CD14-positive monocyte (primary cell): ENCODE data around the gene ZNF555. TPM values are rescaled to one million over a fixed set of nuclear protein-coding genes. Genes with fewer than 3 reads are reported as not detected.
A peak's percentile ranks its signal among the peaks of the same experiment; 100 is the strongest.

Experiments used
- DNase-seq, 3 donors: peaks; one replicate each; pipeline ENCODE4 v3.0.0-alpha.2; 2011 to 2022
- H2AFZ ChIP-seq: 2 replicates; pipeline ENCODE4 v1.6.0; 2012; ENCODE audit warnings: mild to moderate bottlenecking, low read depth, low read length, inconsistent platforms; ENCODE audit not compliant: insufficient read depth, poor library complexity, severe bottlenecking
- H3K27ac ChIP-seq, 2 donors: 1 replicate in 1 of 2; 2 replicates in 1 of 2; pipeline ENCODE4 v1.5.1; 2012 to 2013; ENCODE audit warnings: low read length in 2 of 2, control low read depth in 1 of 2, inconsistent platforms in 1 of 2, low read depth in 1 of 2, mild to moderate bottlenecking in 1 of 2
- H3K27me3 ChIP-seq, 2 donors: one replicate each; pipeline versions ENCODE4 v1.6.0 to v1.6.1; 2011 to 2013; ENCODE audit warnings: low read length in 2 of 2; ENCODE audit not compliant: control insufficient read depth in 2 of 2, insufficient read depth in 2 of 2
- H3K36me3 ChIP-seq, 2 donors: replicated peaks in 1 of 2; 1 replicate in 1 of 2; 2 replicates in 1 of 2; pipeline versions ENCODE4 v1.5.1 to v1.6.1; 2012 to 2013; ENCODE audit warnings: low read length in 2 of 2, control low read depth in 1 of 2, inconsistent platforms in 1 of 2, mild to moderate bottlenecking in 1 of 2; ENCODE audit not compliant: insufficient read depth in 2 of 2, control insufficient read depth in 1 of 2
- H3K4me1 ChIP-seq, 2 donors: 1 replicate in 1 of 2; 2 replicates in 1 of 2; pipeline versions ENCODE4 v1.5.1 to v1.6.1; 2012 to 2013; ENCODE audit warnings: low read length in 2 of 2, control low read depth in 1 of 2, inconsistent platforms in 1 of 2, mild to moderate bottlenecking in 1 of 2, moderate library complexity in 1 of 2; ENCODE audit not compliant: insufficient read depth in 2 of 2, control insufficient read depth in 1 of 2
- H3K4me2 ChIP-seq: replicated peaks from 2 replicates; pipeline ENCODE3; 2012; ENCODE audit warnings: low read length, moderate library complexity, mild to moderate bottlenecking; ENCODE audit not compliant: poor library complexity, severe bottlenecking; ENCODE audit errors: extremely low read depth
- H3K4me3 ChIP-seq, 3 experiments: fragments of 200-600 bp in 1 of 3; sonication (generic) in 1 of 3; replicated peaks in 1 of 3; 1 replicate in 2 of 3; 2 replicates in 1 of 3; pipeline ENCODE4 v1.5.1; 2011 to 2013; ENCODE audit warnings: low read length in 3 of 3, mild to moderate bottlenecking in 3 of 3, control low read depth in 2 of 3, low read depth in 2 of 3, inconsistent platforms in 1 of 3, moderate library complexity in 1 of 3
- H3K79me2 ChIP-seq: 2 replicates; pipeline ENCODE4 v1.6.0; 2012; ENCODE audit warnings: mild to moderate bottlenecking, control low read depth, inconsistent platforms, low read length, moderate library complexity; ENCODE audit not compliant: insufficient read depth
- H3K9ac ChIP-seq: 2 replicates; pipeline ENCODE4 v1.6.0; 2017; ENCODE audit warnings: low read length, mild to moderate bottlenecking; ENCODE audit not compliant: insufficient read depth, poor library complexity, severe bottlenecking
- H3K9me3 ChIP-seq, 2 donors: replicated peaks in 1 of 2; 1 replicate in 1 of 2; 2 replicates in 1 of 2; pipeline versions ENCODE4 v1.5.1 to v1.6.1; 2012 to 2013; ENCODE audit warnings: low read length in 2 of 2, control low read depth in 1 of 2; ENCODE audit not compliant: control insufficient read depth in 1 of 2, insufficient read depth in 1 of 2
- H4K20me1 ChIP-seq: 2 replicates; pipeline ENCODE4 v1.6.0; 2012; ENCODE audit warnings: mild to moderate bottlenecking, low read length, control low read depth, moderate library complexity; ENCODE audit not compliant: insufficient read depth
- H3K27ac Mint-ChIP-seq, 7 donors: one replicate each; pipeline ENCODE4 v1.8.0; 2020; ENCODE audit warnings: mild to moderate bottlenecking in 7 of 7, mixed read lengths in 7 of 7, moderate library complexity in 6 of 7, inconsistent platforms in 2 of 7
- H3K27me3 Mint-ChIP-seq, 3 donors: one replicate each; pipeline ENCODE4 v1.8.0; 2021 to 2022; ENCODE audit warnings: low read depth in 3 of 3, mild to moderate bottlenecking in 3 of 3, mixed read lengths in 3 of 3, moderate library complexity in 3 of 3, inconsistent platforms in 1 of 3
- H3K36me3 Mint-ChIP-seq, 2 donors: one replicate each; pipeline ENCODE4 v1.8.0; 2020; ENCODE audit warnings: mixed read lengths in 2 of 2, inconsistent platforms in 1 of 2, mild to moderate bottlenecking in 1 of 2
- H3K4me1 Mint-ChIP-seq: one replicate; pipeline ENCODE4 v1.8.0; 2020; ENCODE audit warnings: mild to moderate bottlenecking, mixed read lengths
- H3K4me3 Mint-ChIP-seq, 2 donors: one replicate each; pipeline ENCODE4 v1.8.0; 2020; ENCODE audit warnings: mild to moderate bottlenecking in 2 of 2, mixed read lengths in 2 of 2, moderate library complexity in 1 of 2
- H3K9me3 Mint-ChIP-seq, 7 donors: one replicate each; pipeline ENCODE4 v1.8.0; 2020 to 2022; ENCODE audit warnings: mixed read lengths in 7 of 7, mild to moderate bottlenecking in 6 of 7, moderate library complexity in 6 of 7, inconsistent platforms in 2 of 7
- WGBS: methylation state at CpG from one replicate; pipeline ENCODE4 v1.1.5; 2013; ENCODE audit warnings: missing lambda C conversion rate; ENCODE audit not compliant: insufficient coverage; 5-methylcytosine and 5-hydroxymethylcytosine counted together
- intact Hi-C, 2 donors: fragments of 100-400 bp; cut with micrococcal nuclease; formaldehyde crosslinking; loops; one replicate each; pipeline versions ENCODE4 v1.15.0 to v1.15.1; 2023
- polyA plus RNA-seq, 3 donors: library from polyadenylated mRNA; depleted of rRNA in 1 of 3; unstranded in 2 of 3; stranded (reverse) in 1 of 3; fragments of 300-500 nt in 2 of 3; fragments of >200 nt in 1 of 3; fragmentation: Illumina TruSeq in 2 of 3; gene quantifications; 1 replicate in 2 of 3; 2 replicates in 1 of 3; pipeline ENCODE4 v1.2.3, GENCODE V29; 2012 to 2021
- TF ChIP-seq, protein P1 (sequence below): fragments of 200-600 bp; IDR thresholded peaks from one replicate; pipeline ENCODE4 v1.8.0; 2022; ENCODE audit warnings: antibody characterized with exemption, mild to moderate bottlenecking

The ZNF555 gene
- polyA plus RNA-seq, 3 donors: 2.2 to 2.9 (median 2.6) TPM

DNA sequence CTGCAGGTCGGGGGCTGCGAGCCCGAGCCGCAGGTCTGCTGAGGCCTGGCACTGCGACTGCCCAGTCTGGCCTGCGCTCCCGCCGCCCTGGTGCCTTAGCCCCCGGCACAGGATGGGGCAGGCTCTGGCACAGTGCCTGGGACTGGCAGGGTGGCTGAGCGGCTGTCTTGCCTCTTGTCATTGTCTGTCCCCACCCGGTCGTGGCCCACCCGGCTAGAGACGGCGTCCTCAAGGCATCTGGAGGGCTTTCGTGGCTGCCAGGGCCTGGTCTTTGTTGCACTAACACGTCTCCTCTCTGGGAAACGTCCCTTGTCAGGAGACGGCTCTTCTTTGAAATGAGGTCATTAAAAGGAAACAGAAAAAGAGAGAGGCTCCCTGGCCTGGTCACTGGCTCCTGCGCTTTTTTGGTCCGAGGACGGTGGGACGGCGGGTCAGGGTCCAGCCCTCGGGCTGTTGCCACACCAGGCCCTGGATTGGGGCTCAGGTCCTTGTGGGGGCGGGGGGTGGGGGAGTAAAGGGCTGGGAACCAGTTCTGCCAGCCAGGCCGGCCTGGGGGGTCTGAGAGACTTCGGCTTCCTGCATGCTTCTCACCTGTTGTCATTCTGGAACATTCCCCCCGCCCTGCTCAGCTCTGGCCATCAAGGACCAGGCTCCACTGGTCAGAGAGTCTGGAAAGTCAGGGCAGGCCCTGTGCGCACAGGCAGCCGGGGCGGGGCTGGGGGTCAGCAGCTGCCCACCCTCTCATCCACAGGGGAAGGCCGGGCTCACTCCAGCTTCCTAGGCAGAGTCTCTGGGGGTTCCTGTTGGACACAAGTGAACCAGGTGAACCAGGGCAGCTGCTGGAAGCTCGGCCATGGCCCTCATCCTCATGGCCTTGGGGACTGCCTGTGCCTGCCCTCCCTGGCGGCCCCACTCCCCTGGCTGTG is 27.8 kb upstream of the ZNF555 start:
- WGBS: 96% methylated on average over 32 of the region's 35 CpGs
- Mint-ChIP-seq H3K27me3 (peaks cover 0 to 2% (median 0%) of the 10 kb centered on the region in 3 donors), H3K4me1 (no peaks in the 10 kb centered on the region), H3K36me3 (peaks cover 16 to 35% of the 10 kb centered on the region in 2 donors), H3K4me3 (no peak overlapping the region), H3K9me3 (peaks cover 0 to 4% (median 0%) of the 10 kb centered on the region in 7 donors), H3K27ac (no peak overlapping the region)
- Histone ChIP-seq H3K27ac (no peak overlapping the region), H3K27me3 (no peaks in the 10 kb centered on the region), H4K20me1 (no peaks in the 10 kb centered on the region), H3K4me3 (no peak overlapping the region), H2AFZ (no peak overlapping the region), H3K4me1 (no peaks in the 10 kb centered on the region), H3K36me3 (peaks cover 12 to 14% of the 10 kb centered on the region in 2 donors), H3K4me2 (no peak overlapping the region), H3K9me3 (no peaks in the 10 kb centered on the region), H3K79me2 (no peaks in the 10 kb centered on the region), H3K9ac (no peak overlapping the region)
- TF ChIP-seq, protein P1, sequence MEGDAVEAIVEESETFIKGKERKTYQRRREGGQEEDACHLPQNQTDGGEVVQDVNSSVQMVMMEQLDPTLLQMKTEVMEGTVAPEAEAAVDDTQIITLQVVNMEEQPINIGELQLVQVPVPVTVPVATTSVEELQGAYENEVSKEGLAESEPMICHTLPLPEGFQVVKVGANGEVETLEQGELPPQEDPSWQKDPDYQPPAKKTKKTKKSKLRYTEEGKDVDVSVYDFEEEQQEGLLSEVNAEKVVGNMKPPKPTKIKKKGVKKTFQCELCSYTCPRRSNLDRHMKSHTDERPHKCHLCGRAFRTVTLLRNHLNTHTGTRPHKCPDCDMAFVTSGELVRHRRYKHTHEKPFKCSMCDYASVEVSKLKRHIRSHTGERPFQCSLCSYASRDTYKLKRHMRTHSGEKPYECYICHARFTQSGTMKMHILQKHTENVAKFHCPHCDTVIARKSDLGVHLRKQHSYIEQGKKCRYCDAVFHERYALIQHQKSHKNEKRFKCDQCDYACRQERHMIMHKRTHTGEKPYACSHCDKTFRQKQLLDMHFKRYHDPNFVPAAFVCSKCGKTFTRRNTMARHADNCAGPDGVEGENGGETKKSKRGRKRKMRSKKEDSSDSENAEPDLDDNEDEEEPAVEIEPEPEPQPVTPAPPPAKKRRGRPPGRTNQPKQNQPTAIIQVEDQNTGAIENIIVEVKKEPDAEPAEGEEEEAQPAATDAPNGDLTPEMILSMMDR: no peak
- intact Hi-C loops: loop anchor here in 1 of 2 donors (5.0 kb wide), 1 partner anchor 54 kb away; the partner anchor contains the start of gene ZNF556
- no peak for DNase-seq

DNA sequence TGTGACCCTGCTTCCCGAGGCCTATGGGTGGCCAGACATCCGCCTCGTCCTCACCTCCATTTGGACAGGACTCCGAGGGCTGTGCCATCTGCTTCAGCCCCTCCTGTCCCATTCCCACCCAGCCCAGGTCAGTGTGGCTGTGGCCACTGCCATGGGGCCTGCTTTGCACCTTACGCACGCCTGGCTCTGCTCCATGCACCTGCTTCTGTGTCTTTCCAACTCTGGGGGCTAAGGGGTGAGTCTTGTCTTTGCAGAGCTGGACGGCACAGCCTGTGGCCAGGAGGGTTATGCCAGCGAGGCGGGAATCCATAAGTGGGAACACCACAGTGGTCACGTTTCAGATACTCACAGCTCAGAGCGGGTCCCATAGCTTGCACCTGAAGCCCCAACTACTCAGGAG is 26.8 kb upstream of the ZNF555 start:
- no peak overlapping the region for H3K4me3 ChIP-seq
- TF ChIP-seq, protein P1: no peak
- peaks cover 0 to 2% (median 0%) of the 10 kb centered on the region in 3 donors for H3K27me3 Mint-ChIP-seq
- H3K36me3 ChIP-seq: peaks cover 4 to 6% of the 10 kb centered on the region in 2 donors
- H2AFZ ChIP-seq: no peak overlapping the region
- no peak overlapping the region for H3K4me3 Mint-ChIP-seq
- no peak overlapping the region for H3K9ac ChIP-seq
- no peak overlapping the region for H3K27ac ChIP-seq
- H3K4me1 ChIP-seq: no peaks in the 10 kb centered on the region
- 98% methylated on average over 11 of the region's 11 CpGs for WGBS
- H3K4me2 ChIP-seq: no peak overlapping the region
- peaks cover 0 to 5% (median 0%) of the 10 kb centered on the region in 7 donors for H3K9me3 Mint-ChIP-seq
- no peaks in the 10 kb centered on the region for H3K4me1 Mint-ChIP-seq
- peak overlapping the region in 1 of 7 donors; percentile 14 for H3K27ac Mint-ChIP-seq
- DNase-seq: no peak
- H3K9me3 ChIP-seq: no peaks in the 10 kb centered on the region
- H3K36me3 Mint-ChIP-seq: peaks cover 7 to 26% of the 10 kb centered on the region in 2 donors
- intact Hi-C loops: loop anchor here in 1 of 2 donors (5.0 kb wide), 1 partner anchor 53 kb away; the partner anchor contains the start of gene ZNF556
- H3K79me2 ChIP-seq: no peaks in the 10 kb centered on the region
- H3K27me3 ChIP-seq: no peaks in the 10 kb centered on the region
- H4K20me1 ChIP-seq: no peaks in the 10 kb centered on the region
